H1 (cell line): ENCODE measurements around the gene ERC1. TPM values are rescaled to one million over a fixed set of nuclear protein-coding genes. Genes with fewer than 3 reads are reported as not detected.

ENCODE experiments used
- KDM4A ChIP-seq: IDR thresholded peaks from one replicate; pipeline ENCODE4 v1.7.1; 2012; ENCODE audit warnings: low read depth, mild to moderate bottlenecking, moderate library complexity, low read length, inconsistent platforms; ENCODE audit not compliant: severe bottlenecking
- RNF2 ChIP-seq: fragments of 200-900, 300-1000 bp; sonication (generic); IDR thresholded peaks from 2 replicates; pipeline ENCODE4 v1.7.1; 2016; ENCODE audit warnings: borderline replicate concordance, low read depth, mild to moderate bottlenecking, antibody characterized with exemption, low read length; ENCODE audit not compliant: poor library complexity, severe bottlenecking; ENCODE audit errors: missing control alignments
- SIN3A ChIP-seq, 2 experiments: IDR thresholded peaks in 1 of 2; conservative IDR thresholded peaks in 1 of 2; 2 replicates each; pipeline ENCODE4 v1.6.1; 2011 to 2012; ENCODE audit warnings: low read length in 2 of 2, improper control_type of control experiment in 1 of 2, low read depth in 1 of 2, mild to moderate bottlenecking in 1 of 2
- USF2 ChIP-seq: IDR thresholded peaks from 2 replicates; pipeline ENCODE4 v1.6.1; 2011; ENCODE audit warnings: low read length, improper control_type of control experiment
- ZNF274 ChIP-seq: IDR thresholded peaks from 2 replicates; pipeline ENCODE4 v1.7.0; 2012; ENCODE audit warnings: low read length, borderline replicate concordance; ENCODE audit errors: extremely low read depth
- polyA plus RNA-seq, 7 experiments: library from polyadenylated mRNA; depleted of rRNA in 3 of 7; stranded (reverse) in 5 of 7; unstranded in 2 of 7; fragments of >200 nt in 5 of 7; fragments of 200-250 nt in 2 of 7; gene quantifications; 1 replicate in 5 of 7; 2 replicates in 1 of 7; 4 replicates in 1 of 7; pipeline versions ENCODE4 v1.2.1 to v1.2.3, GENCODE V29; 2011 to 2013; ENCODE audit warnings: missing spikeins in 2 of 7, mixed read lengths in 2 of 7
- total RNA-seq: library from RNA; stranded (reverse); fragmentation: NEBNext Ultra II Directional; extraction: Animal tissue kit (Norgen Biotek cat#: 25700); gene quantifications from 2 replicates; pipeline ENCODE4 v1.2.1, GENCODE V29; 2021

Gene ERC1
- total and polyA plus RNA-seq, 2 of the 8 experiments (the other 6 are each of a cell fraction or from before 2014, with no cell fraction given): 7.8 to 45.7 TPM

GRCh38 chr12:1306817-1307216 is 315.8 kb downstream of the ERC1 start (continued):
- TF ChIP-seq ZNF274 (no peak), KDM4A (no peak), USF2 (no peak), SIN3A (conservative IDR thresholded peaks at IDR 0.05 in 1 of 2, IDR thresholded peaks at IDR 0.05 in 1 of 2; ENCODE audit: low read depth in 1 of 2, low read length in 2 of 2) (no peak), RNF2 (no peak)
